Measurements from ENCODE around the gene CKAP4. TPM values are rescaled to one million over a fixed set of nuclear protein-coding genes. Genes with fewer than 3 reads are reported as not detected.
"Not testable (repeated sequence)": the region's sequence is repeated elsewhere in the genome, so short reads cannot be mapped to it uniquely, and the experiment has no call there.

CKAP4 gene
- total RNA-seq = 56.8 TPM
- long read RNA-seq, transcript CKAP4-201 (2 exons, 3,093 nt) = major isoform, 127 of 153 reads
- long read RNA-seq, partial matches to known transcripts = 0 of 153 reads
- long read RNA-seq, other reads (novel, unspliced or antisense) = 26 of 153 reads

GRCh38 chr12:106247674-106248311, at the start of gene CKAP4:
TSS of gene CKAP4 (minus strand) at chr12:106248020. CDS start at chr12:106247851, 169 bp downstream.
- DNase-seq (ENCODE audit: low spot score) = peak; percentile 91
- intact Hi-C loops (cut with DNase I) = loop anchor here (1.0 to 5.0 kb wide), 3 partner anchors 35 to 95 kb away; no protein-coding TSS in a partner anchor

GRCh38 chr12:106297075-106297474, 49.3 kb upstream of the CKAP4 start:
- intact Hi-C loops (cut with DNase I) = no loop called here
- DNase-seq (ENCODE audit: low spot score) = no peak

GRCh38 chr12:106296179-106296877, 48.5 kb upstream of the CKAP4 start:
- intact Hi-C loops (cut with DNase I) = no loop called here
- no peak for DNase-seq (ENCODE audit: low spot score)

DNA sequence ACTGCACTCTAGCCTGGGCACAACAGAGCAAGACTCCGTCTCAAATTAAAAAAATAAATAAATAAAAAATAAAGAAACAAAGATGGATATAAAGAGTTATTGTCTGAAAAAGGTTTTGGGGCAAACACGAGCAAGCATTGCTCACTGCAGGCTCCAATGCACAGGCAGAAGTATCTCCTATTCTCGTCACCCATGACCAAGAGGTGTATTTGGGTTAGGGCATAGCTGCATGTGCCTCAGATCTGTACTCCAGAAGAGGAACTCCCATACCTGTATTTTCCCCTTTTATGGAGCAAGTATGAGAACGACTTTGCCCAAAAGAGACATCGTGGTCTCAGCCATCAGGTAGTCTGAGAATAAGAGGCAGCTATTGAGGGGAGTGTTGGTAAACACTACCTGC, 44.5 kb upstream of the CKAP4 start:
- no peak for DNase-seq (ENCODE audit: low spot score)
- intact Hi-C loops (cut with DNase I) = no loop called here

DNA sequence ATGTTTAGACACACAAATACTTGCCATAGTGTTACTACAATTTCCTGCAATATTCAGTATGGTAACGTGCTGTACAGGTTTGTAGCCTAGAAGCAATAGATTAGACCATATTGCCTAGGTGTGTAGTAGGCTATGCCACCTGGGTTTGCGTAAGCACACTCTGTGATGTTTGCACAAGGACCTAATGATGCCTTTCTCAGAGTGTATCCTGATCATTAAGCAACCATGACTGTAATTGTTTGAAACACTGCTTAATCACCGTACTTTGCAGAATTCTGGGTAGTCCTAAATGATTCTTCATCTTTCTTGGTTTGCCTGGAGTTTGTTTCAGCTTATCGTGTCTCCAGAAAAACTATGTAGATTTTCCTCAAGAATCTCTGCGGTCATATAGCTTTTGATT, 43.5 kb upstream of the CKAP4 start:
- intact Hi-C loops (cut with DNase I) = no loop called here
- DNase-seq (ENCODE audit: low spot score) = no peak

DNA sequence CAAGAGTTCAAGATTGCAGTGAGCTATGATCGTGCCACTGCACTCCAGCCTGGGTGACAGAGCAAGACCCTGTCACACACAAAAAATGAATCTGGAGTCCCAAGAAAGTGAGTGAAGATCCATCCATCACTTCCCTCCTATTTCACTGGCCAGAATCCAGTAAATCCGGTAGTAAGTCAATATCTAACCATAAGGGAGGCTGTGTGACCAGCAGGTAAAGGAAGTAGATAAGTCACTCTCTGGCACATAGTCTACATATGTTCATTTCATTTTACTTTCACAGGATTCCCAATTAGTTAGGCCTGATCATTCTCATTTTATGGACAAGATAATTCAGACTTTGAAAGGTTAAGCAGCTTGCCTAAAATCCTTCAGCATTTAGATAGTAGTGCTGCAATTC, 42.8 kb upstream of the CKAP4 start:
- intact Hi-C loops (cut with DNase I) = no loop called here
- no peak for DNase-seq (ENCODE audit: low spot score)

DNA sequence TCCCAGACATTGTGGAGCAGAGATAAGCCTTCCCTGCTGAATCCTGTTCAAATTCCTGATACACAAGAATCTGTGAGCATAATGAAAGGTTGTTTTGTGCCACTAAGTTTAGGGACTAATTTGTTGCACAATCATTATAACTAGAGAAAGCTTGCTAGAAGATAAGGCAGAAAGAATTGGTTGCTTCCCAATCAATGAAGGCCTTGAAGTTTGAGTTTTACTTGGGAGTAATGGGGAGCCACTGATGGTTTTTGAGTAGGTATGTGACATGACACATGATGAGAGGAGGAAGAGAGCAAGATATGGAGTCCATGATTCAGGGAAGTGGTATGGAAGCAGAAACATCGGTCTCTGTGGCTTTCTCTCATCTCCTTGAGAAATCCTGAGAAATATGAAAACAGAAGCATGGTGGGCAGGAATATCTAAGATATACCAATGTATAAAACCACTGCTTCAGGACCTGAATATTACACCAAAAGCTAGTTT, 41.4 kb upstream of the CKAP4 start:
- intact Hi-C loops (cut with DNase I) = no loop called here
- DNase-seq (ENCODE audit: low spot score) = no peak

- DNase-seq (ENCODE audit: low spot score) = no peak
- intact Hi-C loops (cut with DNase I) = no loop called here
Measured at GRCh38 chr12:106288494-106289195, 40.8 kb upstream of the CKAP4 start.

- intact Hi-C loops (cut with DNase I) = no loop called here
- DNase-seq (ENCODE audit: low spot score) = no peak
Measured at GRCh38 chr12:106288101-106288493, 40.3 kb upstream of the CKAP4 start.

DNA sequence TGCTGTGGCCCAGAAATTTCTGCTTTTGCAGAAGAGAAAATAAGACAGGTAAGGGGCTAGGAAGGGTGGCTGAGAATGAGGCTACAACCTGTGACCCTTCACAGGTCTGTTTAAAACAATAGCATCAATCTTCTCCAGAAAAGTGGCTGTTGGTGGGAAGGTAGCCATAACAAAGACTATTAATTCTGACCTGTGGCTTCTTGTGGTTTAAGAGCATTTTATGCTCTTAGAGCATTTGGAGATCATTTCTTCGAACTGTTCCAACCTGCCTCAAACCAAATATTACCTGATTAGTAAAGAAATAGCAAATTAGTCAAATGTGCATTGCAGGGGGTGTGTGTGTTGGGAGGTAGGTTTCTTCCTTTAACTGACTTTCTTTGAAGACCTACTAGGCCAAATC, 39.5 kb upstream of the CKAP4 start:
- intact Hi-C loops (cut with DNase I) = no loop called here

GRCh38 chr12:106286576-106287162, 38.8 kb upstream of the CKAP4 start:
- intact Hi-C loops (cut with DNase I); DNase-seq (ENCODE audit: low spot score): not testable (repeated sequence)

More for the DNA sequence above, 39.5 kb upstream of the CKAP4 start:
- no peak for DNase-seq (ENCODE audit: low spot score)

DNA sequence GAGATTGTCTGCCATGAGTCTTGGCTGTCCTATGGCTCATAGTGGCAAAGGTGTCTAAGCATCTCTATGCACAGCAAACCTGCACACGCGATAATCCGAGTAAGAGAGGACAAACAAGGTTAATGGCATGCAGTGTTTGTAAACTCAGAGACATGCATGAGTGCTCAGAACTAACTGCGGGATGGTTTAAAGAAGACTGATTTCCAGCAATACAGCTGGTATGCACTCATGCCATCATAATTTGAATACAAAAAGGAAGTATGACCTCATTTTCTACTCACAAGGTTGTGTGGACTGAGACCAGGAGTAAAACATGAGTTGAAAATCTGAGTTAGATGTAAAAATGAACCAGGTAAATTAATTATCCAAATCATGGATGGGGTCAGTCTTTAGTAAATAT, 38.2 kb upstream of the CKAP4 start:
- no peak for DNase-seq (ENCODE audit: low spot score)
- intact Hi-C loops (cut with DNase I) = no loop called here

GRCh38 chr12:106284358-106285105, 36.7 kb upstream of the CKAP4 start:
- intact Hi-C loops (cut with DNase I) = loop anchor here (5.0 kb wide), 1 partner anchor 37 kb away; the partner anchor contains the start of gene CKAP4
- no peak for DNase-seq (ENCODE audit: low spot score)

GRCh38 chr12:106282457-106283097, 34.8 kb upstream of the CKAP4 start:
- intact Hi-C loops (cut with DNase I) = loop anchor here (5.0 kb wide), 1 partner anchor 35 kb away; the partner anchor contains the start of gene CKAP4

GRCh38 chr12:106281804-106282203, 34.0 kb upstream of the CKAP4 start:
- intact Hi-C loops (cut with DNase I) = loop anchor here (2.0 to 5.0 kb wide), 2 partner anchors 35 to 55 kb away; partner anchors contain the start of gene CKAP4
- DNase-seq (ENCODE audit: low spot score) = no peak

More at GRCh38 chr12:106282457-106283097, 34.8 kb upstream of the CKAP4 start:
- peak; percentile 84 for DNase-seq (ENCODE audit: low spot score)

- no peak for DNase-seq (ENCODE audit: low spot score)
- intact Hi-C loops (cut with DNase I) = loop anchor here (2.0 to 5.0 kb wide), 2 partner anchors 34 to 54 kb away; partner anchors contain the start of gene CKAP4
Measured at GRCh38 chr12:106281056-106281782, 33.4 kb upstream of the CKAP4 start.

- intact Hi-C loops (cut with DNase I) = loop anchor here (2.0 to 5.0 kb wide), 2 partner anchors 33 to 53 kb away; partner anchors contain the start of gene CKAP4
- no peak for DNase-seq (ENCODE audit: low spot score)
Measured at GRCh38 chr12:106280106-106280505, 32.3 kb upstream of the CKAP4 start.

Data from cardiac septum (tissue), 1 donor.